Measurements from ENCODE around the gene SGMS2. TPM values are rescaled to one million over a fixed set of nuclear protein-coding genes. Genes with fewer than 3 reads are reported as not detected.

SGMS2 gene
- total RNA-seq, 2 donors from 2014 or later: 0.50 to 0.62 TPM

- peaks cover 0 to 13% of the 10 kb centered on the region in 2 donors for H3K27me3 Mint-ChIP-seq
- no peak for DNase-seq (ENCODE audit: low spot score)
- H3K4me3 Mint-ChIP-seq: no peak overlapping the region
- no peaks in the 10 kb centered on the region for H3K9me3 Mint-ChIP-seq
- no peak overlapping the region for H3K27ac Mint-ChIP-seq
- no peaks in the 10 kb centered on the region for H3K4me1 Mint-ChIP-seq (ENCODE audit: low read depth in 2 of 2)
- no peak for ATAC-seq
- no peaks in the 10 kb centered on the region for H3K36me3 Mint-ChIP-seq
Measured at GRCh38 chr4:107837776-107838618, 13.3 kb downstream of the SGMS2 start.

DNA sequence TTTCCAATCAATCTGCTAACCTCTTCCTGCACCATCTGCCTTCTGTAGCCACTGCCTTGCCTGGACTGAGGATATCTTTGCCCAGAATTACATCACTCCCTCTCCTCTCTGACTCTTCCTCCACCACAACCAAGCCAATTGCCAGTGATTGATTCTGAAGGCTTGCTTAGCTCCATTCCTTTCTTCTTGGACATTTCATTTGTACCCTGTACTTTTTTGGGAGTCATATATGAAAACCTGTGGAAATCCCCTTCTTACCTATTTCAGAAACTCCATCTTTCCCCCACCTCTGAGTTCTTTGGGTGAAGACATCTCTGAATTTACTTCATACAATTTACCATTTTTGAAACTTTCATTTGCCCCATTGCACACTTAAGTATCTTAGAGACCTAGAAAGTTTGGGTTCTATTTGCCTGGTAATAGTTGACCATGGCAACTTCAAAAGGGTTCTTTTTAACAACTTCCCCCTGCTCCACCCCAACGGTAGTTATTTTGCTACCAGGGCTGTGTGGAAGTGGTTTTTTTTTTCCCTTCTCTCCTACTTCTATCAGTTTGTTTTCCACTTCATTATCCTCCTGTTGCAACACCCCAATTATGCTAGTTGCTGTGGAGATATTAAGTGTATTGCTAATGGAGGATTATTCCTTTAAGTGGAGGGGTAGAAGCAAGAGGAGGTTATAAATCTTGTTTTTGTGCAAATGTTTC, 14.3 kb downstream of the SGMS2 start:
- Mint-ChIP-seq H3K27ac (no peak overlapping the region), H3K4me1 (ENCODE audit: low read depth in 2 of 2) (no peaks in the 10 kb centered on the region), H3K4me3 (no peak overlapping the region), H3K9me3 (no peaks in the 10 kb centered on the region), H3K36me3 (no peaks in the 10 kb centered on the region), H3K27me3 (peaks cover 0 to 13% of the 10 kb centered on the region in 2 donors)
- DNase-seq (ENCODE audit: low spot score) (no peak), ATAC-seq (no peak)

GRCh38 chr4:107843391-107843790, 18.7 kb downstream of the SGMS2 start:
- H3K36me3 Mint-ChIP-seq: no peaks in the 10 kb centered on the region
- no peak overlapping the region for H3K27ac Mint-ChIP-seq
- DNase-seq (ENCODE audit: low spot score): no peak
- ATAC-seq: no peak
- H3K9me3 Mint-ChIP-seq: no peaks in the 10 kb centered on the region
- no peak overlapping the region for H3K4me3 Mint-ChIP-seq
- H3K27me3 Mint-ChIP-seq: peaks cover 0 to 13% of the 10 kb centered on the region in 2 donors
- no peaks in the 10 kb centered on the region for H3K4me1 Mint-ChIP-seq (ENCODE audit: low read depth in 2 of 2)

DNA sequence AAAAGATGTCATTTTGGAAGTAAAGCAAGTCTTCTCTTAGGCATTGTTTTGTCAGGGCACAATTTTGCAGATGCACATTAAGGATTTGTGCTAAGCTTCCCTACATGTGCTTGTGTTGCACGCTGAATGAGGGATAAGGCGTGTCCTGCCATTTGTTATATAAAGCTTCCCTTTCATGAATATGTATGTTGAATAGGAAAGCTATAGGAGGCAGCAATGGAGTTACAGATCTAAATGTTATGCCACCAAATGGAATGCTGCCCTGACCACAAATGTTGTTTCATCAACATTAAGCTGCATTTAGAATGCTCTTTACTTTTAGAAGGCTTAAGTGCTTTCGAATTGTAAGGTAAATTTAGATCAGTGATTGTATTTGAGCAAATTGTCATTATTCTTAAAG, 20.9 kb downstream of the SGMS2 start:
- no peaks in the 10 kb centered on the region for H3K36me3 Mint-ChIP-seq
- H3K27ac Mint-ChIP-seq: no peak overlapping the region
- H3K9me3 Mint-ChIP-seq: no peaks in the 10 kb centered on the region
- no peak for DNase-seq (ENCODE audit: low spot score)
- ATAC-seq: no peak
- H3K27me3 Mint-ChIP-seq: peaks cover 0 to 14% of the 10 kb centered on the region in 2 donors
- H3K4me3 Mint-ChIP-seq: no peak overlapping the region
- no peaks in the 10 kb centered on the region for H3K4me1 Mint-ChIP-seq (ENCODE audit: low read depth in 2 of 2)

DNA sequence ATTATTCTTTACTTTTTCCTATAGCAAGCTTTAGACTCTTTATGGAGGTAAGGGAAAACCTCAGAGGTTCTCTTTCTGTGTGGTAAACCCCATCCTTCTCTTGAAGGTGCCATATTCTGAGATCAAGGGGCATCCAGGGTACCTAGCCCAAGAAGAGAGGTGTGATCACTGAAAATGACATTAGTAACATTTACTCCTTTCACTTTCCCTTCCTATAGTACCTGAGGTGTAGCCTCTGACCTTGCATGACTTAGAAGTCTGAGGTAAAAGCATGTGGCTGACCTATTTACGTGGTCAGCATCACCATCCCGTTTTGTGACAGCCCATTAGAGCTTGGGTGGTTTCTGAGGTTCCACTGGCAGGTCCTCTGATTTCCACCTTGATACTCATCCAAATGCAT, 25.7 kb downstream of the SGMS2 start:
- no peak overlapping the region for H3K4me3 Mint-ChIP-seq
- H3K36me3 Mint-ChIP-seq: no peaks in the 10 kb centered on the region
- ATAC-seq: no peak
- peaks cover 2 to 10% of the 10 kb centered on the region in 2 donors for H3K27me3 Mint-ChIP-seq
- no peaks in the 10 kb centered on the region for H3K9me3 Mint-ChIP-seq
- DNase-seq (ENCODE audit: low spot score): no peak
- H3K27ac Mint-ChIP-seq: no peak overlapping the region
- no peaks in the 10 kb centered on the region for H3K4me1 Mint-ChIP-seq (ENCODE audit: low read depth in 2 of 2)

GRCh38 chr4:107853444-107854355, 29.0 kb downstream of the SGMS2 start:
- H3K4me3 Mint-ChIP-seq: no peak overlapping the region
- H3K4me1 Mint-ChIP-seq (ENCODE audit: low read depth in 2 of 2): no peaks in the 10 kb centered on the region
- H3K27ac Mint-ChIP-seq: no peak overlapping the region
- DNase-seq (ENCODE audit: low spot score) (no peak), ATAC-seq (no peak)
- H3K27me3 Mint-ChIP-seq: peaks cover 6 to 13% of the 10 kb centered on the region in 2 donors
- H3K36me3 Mint-ChIP-seq: no peaks in the 10 kb centered on the region
- H3K9me3 Mint-ChIP-seq: no peaks in the 10 kb centered on the region

DNA sequence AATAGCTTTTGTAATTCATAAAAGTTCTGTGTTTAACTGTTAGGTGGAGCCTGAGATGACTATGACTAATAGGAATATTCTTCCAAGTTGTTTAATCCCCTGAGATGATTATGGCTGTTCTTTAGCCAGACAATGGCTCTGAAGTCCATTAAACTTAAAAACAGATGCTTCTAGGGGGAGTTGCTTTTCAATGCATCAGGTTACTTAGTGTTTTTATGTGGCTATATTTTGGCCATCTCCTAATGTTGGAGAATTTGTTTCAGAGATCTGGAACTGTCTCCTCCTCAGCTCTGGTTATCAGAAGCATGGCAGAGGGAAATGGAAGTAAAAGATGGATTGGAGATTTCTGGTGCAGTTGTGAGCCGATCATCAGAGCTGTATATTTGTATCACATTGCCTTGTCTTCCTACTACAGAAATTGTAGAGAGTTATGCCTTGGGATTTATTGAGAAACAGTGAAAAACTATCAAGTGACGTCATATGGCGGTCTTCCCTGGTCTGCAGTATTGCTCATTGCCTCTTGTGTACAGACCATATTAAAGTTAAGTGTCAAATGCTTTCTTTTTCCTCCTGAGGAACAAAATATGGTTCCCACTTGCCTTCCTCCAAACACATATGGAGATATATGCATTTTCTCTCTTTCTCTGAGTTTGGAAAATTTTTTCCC, 29.8 kb downstream of the SGMS2 start:
- no peak for ATAC-seq
- Mint-ChIP-seq H3K4me3 (no peak overlapping the region), H3K36me3 (no peaks in the 10 kb centered on the region), H3K27me3 (peaks cover 6 to 13% of the 10 kb centered on the region in 2 donors), H3K4me1 (ENCODE audit: low read depth in 2 of 2) (no peaks in the 10 kb centered on the region), H3K27ac (no peak overlapping the region), H3K9me3 (no peaks in the 10 kb centered on the region)
- DNase-seq (ENCODE audit: low spot score): no peak

DNA sequence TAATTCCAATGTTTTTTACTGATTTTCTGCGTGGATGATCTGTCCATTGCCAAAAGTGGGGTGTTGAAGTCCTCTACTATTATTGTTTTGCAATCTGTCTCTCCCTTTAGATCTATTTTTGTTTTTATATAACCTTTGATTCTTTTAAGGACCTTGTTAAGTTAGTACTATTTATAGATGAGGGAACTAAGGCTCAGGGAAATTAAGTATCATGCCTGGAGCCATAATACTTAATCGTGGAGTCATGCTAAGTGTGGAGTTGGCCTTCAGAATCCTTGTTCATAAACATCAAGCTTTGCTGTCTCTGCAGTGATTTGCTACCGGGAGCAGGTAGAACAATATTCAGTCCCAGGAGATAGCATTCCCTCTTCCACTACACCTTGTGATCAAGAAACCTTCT, 31.0 kb downstream of the SGMS2 start:
- no peak overlapping the region for H3K4me3 Mint-ChIP-seq
- DNase-seq (ENCODE audit: low spot score) (no peak), ATAC-seq (no peak)
- no peaks in the 10 kb centered on the region for H3K36me3 Mint-ChIP-seq
- peaks cover 6 to 7% of the 10 kb centered on the region in 2 donors for H3K27me3 Mint-ChIP-seq
- H3K9me3 Mint-ChIP-seq: no peaks in the 10 kb centered on the region
- H3K4me1 Mint-ChIP-seq (ENCODE audit: low read depth in 2 of 2): no peaks in the 10 kb centered on the region
- no peak overlapping the region for H3K27ac Mint-ChIP-seq

DNA sequence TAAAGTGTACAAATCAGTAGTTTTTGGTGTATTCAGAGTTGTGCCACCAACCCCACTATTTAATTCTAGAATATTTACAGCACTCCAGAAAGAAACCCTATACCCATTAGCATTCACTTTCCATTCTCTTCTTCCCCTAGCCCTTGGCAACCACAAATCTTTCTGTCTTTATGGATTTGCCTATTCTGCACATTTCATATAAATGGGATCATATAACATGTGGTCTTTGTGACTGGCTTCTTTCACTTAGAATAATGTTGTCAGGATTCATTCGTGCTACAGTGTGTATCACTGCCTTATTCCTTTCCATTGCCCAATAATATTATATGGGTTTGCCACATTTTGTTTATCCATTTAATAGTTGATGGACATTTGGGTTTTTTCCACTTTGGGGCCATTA, 32.2 kb downstream of the SGMS2 start:
- Mint-ChIP-seq H3K27me3 (peaks cover 6 to 7% of the 10 kb centered on the region in 2 donors), H3K36me3 (no peaks in the 10 kb centered on the region), H3K27ac (no peak overlapping the region), H3K4me3 (no peak overlapping the region), H3K4me1 (ENCODE audit: low read depth in 2 of 2) (no peaks in the 10 kb centered on the region), H3K9me3 (no peaks in the 10 kb centered on the region)
- DNase-seq (ENCODE audit: low spot score): no peak
- no peak for ATAC-seq

DNA sequence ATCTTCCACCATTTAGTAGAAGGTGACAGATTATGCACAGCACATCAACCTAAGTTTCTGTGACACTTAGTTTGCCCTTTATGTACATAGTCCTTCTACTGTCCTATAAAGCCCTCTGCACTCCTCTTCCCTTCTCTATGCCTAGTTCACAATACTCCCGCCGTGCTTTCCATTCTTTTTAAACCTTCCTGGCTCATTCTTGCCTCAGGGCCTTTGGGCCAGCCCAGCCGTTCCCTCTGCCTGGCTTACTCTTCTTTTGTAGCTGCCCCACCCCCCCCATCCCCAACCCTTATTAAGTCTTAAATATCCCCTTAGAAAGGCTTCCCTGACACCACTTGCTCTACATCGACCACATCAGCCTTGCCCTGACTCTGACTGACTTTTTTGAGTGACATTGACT, 33.0 kb downstream of the SGMS2 start:
- Mint-ChIP-seq H3K9me3 (no peaks in the 10 kb centered on the region), H3K27me3 (peaks cover 6 to 7% of the 10 kb centered on the region in 2 donors), H3K4me3 (no peak overlapping the region), H3K4me1 (ENCODE audit: low read depth in 2 of 2) (no peaks in the 10 kb centered on the region), H3K36me3 (no peaks in the 10 kb centered on the region), H3K27ac (no peak overlapping the region)
- ATAC-seq (no peak), DNase-seq (ENCODE audit: low spot score) (no peak)

- DNase-seq (ENCODE audit: low spot score) (no peak), ATAC-seq (no peak)
- H3K9me3 Mint-ChIP-seq: no peaks in the 10 kb centered on the region
- H3K4me1 Mint-ChIP-seq (ENCODE audit: low read depth in 2 of 2): no peaks in the 10 kb centered on the region
- no peak overlapping the region for H3K27ac Mint-ChIP-seq
- H3K4me3 Mint-ChIP-seq: no peak overlapping the region
- no peaks in the 10 kb centered on the region for H3K36me3 Mint-ChIP-seq
- peaks cover 6 to 7% of the 10 kb centered on the region in 2 donors for H3K27me3 Mint-ChIP-seq
Measured at GRCh38 chr4:107858158-107858742, 33.5 kb downstream of the SGMS2 start.

- Mint-ChIP-seq H3K4me3 (no peak overlapping the region), H3K4me1 (ENCODE audit: low read depth in 2 of 2) (no peaks in the 10 kb centered on the region), H3K27ac (no peak overlapping the region), H3K27me3 (no peaks in the 10 kb centered on the region), H3K9me3 (no peaks in the 10 kb centered on the region), H3K36me3 (no peaks in the 10 kb centered on the region)
- ATAC-seq (peak in 1 of 2 donors; percentile 32), DNase-seq (ENCODE audit: low spot score) (no peak)
Measured at GRCh38 chr4:107862658-107863057, 37.9 kb downstream of the SGMS2 start.

DNA sequence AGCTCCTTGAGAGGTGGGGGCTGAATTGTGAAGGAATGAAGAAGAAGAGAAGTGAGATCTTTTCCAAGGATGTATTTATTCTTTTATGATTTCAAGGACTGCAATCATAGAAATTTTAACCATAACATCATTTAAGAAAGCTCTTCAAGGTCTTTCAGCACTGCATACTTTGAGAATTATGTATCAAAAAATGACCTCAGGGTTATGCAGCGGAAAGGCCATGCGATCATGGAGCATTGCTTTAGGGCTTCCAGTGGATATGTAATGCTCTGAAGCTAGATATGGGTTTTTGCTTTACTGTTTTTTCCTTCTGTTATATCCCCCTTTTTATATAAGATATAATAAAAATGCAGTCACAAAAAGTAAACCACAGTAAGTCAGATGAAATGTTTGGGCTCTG, 38.7 kb downstream of the SGMS2 start:
- DNase-seq (ENCODE audit: low spot score) (no peak), ATAC-seq (no peak)
- Mint-ChIP-seq H3K36me3 (no peaks in the 10 kb centered on the region), H3K4me1 (ENCODE audit: low read depth in 2 of 2) (no peaks in the 10 kb centered on the region), H3K27me3 (no peaks in the 10 kb centered on the region), H3K4me3 (no peak overlapping the region), H3K9me3 (no peaks in the 10 kb centered on the region), H3K27ac (no peak overlapping the region)
